COLO668 (cell line): ENCODE results near the gene PDCD1LG2.
"Not testable (repeated sequence)": the region's sequence is repeated elsewhere in the genome, so short reads cannot be mapped to it uniquely, and the experiment has no call there.

Source experiments
- DNase-seq: peaks from one replicate; lab custom pipeline; 2025; ENCODE audit not compliant: unreplicated experiment; lab: John Stamatoyannopoulos, UW

The PDCD1LG2 gene

DNA sequence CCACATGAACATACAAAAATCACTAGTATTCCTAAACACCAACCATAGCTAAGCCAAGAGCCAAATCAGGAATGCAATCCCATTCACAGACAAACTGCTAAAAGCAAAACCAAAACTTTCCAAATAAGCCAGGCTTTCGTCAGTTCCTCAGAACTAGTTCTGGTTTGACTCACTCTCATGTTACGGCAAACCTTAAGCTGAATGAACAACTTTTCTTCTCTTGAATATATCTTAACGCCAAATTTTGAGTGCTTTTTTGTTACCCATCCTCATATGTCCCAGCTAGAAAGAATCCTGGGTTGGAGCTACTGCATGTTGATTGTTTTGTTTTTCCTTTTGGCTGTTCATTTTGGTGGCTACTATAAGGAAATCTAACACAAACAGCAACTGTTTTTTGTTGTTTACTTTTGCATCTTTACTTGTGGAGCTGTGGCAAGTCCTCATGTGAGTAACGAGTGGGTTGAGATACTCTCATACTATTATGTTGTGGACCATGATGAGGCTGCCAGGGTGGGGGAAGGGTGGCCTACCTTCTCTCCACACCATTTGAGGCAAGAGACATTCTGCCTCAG is at the start of gene PDCD1LG2:
Gene PDCD1LG2, plus strand, starts transcription at position 172 of the 572 bp plus-strand sequence. CDS start 12,016 bp downstream, outside the sequence.
- no peak for DNase-seq

DNA sequence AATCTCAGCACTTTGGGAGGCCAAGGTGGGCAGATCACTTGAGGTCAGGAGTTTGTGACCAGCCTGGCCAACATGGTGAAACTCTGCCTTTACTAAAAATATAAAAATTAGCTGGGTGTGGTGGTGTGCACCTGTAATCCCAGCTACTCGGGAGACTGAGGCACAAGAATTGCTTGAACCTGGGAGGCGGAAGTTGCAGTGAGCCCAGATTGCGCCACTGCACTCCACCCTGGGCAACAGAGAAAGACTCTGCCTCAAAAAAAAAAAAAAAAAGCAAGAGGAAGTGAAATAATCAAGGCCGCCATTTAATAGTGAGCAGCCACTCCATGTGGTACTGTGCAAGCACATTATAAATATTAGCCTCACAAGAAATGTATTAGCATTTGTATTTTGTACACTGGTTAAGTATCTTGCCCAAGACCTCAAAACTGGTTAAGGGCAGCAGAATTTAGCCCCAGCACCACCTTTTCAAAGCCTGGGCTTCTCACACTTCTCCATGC is 45.5 kb upstream of the PDCD1LG2 start:
- not testable (repeated sequence) for DNase-seq

- no peak for DNase-seq
Measured at GRCh38 chr9:5466005-5466404, 44.3 kb upstream of the PDCD1LG2 start.

- no peak for DNase-seq
Measured at GRCh38 chr9:5466766-5467165, 43.6 kb upstream of the PDCD1LG2 start.

GRCh38 chr9:5468850-5469249 is 41.5 kb upstream of the PDCD1LG2 start:
- DNase-seq = no peak

- no peak for DNase-seq
Measured at GRCh38 chr9:5470122-5470521, 40.2 kb upstream of the PDCD1LG2 start.

DNA sequence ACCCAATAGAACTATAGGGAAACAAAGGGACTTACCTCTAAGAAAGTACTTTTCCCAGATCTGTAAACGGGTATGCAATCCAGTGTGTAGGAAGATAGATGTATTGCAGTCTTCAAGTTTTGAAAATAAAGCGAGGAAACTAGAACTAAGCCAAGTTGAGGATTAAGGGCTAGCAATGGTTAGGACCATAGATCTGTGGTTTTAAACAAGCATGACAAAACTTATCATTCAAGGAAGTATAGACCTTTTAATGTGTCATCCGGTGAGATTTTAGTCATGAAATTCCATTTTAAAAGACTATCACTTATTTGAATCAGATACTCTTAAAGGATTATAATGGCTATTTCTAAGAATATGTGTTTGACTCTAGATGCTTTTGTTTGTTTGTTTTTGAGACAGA is 39.5 kb upstream of the PDCD1LG2 start:
- DNase-seq = no peak

DNA sequence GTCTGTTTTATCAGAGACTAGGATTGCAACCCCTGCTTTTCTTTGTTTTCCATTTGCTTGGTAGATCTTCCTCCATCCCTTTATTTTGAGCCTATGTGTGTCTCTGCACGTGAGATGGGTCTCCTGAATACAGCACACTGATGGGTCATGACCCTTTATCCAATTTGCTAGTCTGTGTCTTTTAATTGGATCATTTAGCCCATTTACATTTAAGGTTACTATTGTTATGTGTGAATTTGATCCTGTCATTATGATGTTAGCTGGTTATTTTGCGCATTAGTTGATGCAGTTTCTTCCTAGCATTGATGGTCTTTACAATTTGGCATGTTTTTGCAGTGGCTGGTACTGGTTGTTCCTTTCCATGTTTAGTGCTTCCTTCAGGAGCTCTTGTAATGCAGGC is 34.7 kb upstream of the PDCD1LG2 start:
- DNase-seq = not testable (repeated sequence)

GRCh38 chr9:5478206-5478605 is 32.1 kb upstream of the PDCD1LG2 start:
- DNase-seq = no peak

- DNase-seq = no peak
Measured at GRCh38 chr9:5479994-5480694, 30.2 kb upstream of the PDCD1LG2 start.

- no peak for DNase-seq
Measured at GRCh38 chr9:5480919-5481318, 29.4 kb upstream of the PDCD1LG2 start.

- DNase-seq = no peak
Measured at GRCh38 chr9:5481322-5482040, 28.9 kb upstream of the PDCD1LG2 start.

DNA sequence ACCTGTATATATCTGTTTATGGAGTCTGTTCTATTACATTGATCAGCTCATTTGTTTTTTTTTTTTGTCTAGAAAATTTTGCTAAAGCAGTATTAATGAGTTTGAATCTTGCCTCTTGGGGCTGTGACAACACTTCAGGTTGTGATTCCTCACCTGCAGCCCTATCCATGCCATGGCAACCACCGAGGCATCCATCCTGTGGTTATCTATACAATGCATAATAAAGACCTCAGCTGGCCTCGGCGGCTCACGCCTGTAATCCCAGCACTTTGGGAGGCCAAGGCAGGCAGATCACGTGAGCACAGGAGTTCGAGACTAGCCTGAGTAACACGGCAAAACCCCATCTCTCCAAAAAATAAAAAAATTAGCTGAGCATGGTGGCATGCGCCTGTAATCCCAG is 28.1 kb upstream of the PDCD1LG2 start:
- no peak for DNase-seq

DNA sequence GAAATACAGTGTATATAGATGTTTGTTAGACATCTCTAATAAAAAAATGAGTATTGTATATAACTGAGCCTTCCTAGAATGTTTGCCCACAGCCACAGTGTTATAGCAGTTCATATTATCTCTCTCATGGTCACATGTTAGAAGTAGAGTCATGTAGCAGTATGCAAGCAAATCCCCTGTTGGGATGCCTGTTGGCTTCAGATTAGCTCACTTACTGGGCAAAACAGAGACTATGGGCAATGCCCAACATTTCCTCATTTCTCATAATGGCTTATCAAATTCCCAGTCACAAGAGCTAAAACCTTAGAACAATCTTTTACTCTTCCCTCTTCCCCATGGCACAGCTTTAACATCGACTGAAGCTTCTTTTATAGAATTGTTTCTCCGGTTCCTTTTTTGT is 27.0 kb upstream of the PDCD1LG2 start:
- DNase-seq = no peak

- no peak for DNase-seq
Measured at GRCh38 chr9:5485378-5486085, 24.8 kb upstream of the PDCD1LG2 start.

DNA sequence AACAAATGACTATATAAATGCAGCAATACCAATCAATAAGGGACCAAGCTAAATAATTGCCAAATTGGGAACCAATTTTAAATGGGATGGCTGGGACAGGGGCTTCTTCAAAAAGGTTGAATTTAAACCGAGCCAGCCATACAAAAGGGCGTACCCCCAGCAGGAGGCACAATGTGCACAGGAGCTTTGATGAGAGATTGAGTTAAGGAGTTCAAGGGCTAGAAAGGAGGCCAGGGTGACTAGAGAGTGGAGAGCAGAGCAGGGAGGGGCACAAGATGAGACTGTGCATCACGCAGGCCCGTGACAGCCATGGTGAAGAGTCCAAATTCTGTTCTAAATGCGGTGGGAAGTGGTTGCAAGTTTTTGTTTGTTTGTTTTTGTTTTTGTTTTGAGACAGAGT is 23.3 kb upstream of the PDCD1LG2 start:
- DNase-seq = no peak

- no peak for DNase-seq
Measured at GRCh38 chr9:5488221-5489008, 21.9 kb upstream of the PDCD1LG2 start.

- no peak for DNase-seq
Measured at GRCh38 chr9:5489630-5490490, 20.5 kb upstream of the PDCD1LG2 start.

- DNase-seq = no peak
Measured at GRCh38 chr9:5492965-5493678, 17.2 kb upstream of the PDCD1LG2 start.
